H9 (cell line): ENCODE data around the gene PMAIP1. TPM values are rescaled to one million over a fixed set of nuclear protein-coding genes. Genes with fewer than 3 reads are reported as not detected.

Experiments used
- DNase-seq: peaks from one replicate; pipeline ENCODE4 v3.0.0-alpha.2; 2017
- H2AFZ ChIP-seq: one replicate; pipeline ENCODE4 v1.6.1; 2013; ENCODE audit warnings: mild to moderate bottlenecking, low read length, control low read depth, moderate library complexity
- H2AK5ac ChIP-seq: 2 replicates; pipeline ENCODE4 v1.6.1; 2013; ENCODE audit warnings: low read length, control low read depth, mixed read lengths; ENCODE audit not compliant: insufficient read length
- H2BK120ac ChIP-seq: one replicate; pipeline ENCODE4 v1.6.1; 2013; ENCODE audit warnings: low read depth, mild to moderate bottlenecking, low read length, control low read depth, inconsistent platforms; ENCODE audit not compliant: poor library complexity, severe bottlenecking
- H2BK12ac ChIP-seq: 2 replicates; pipeline ENCODE4 v1.6.1; 2013; ENCODE audit warnings: low read length, control low read depth, mixed read lengths, low read depth; ENCODE audit not compliant: insufficient read length
- H2BK15ac ChIP-seq: 2 replicates; pipeline ENCODE4 v1.6.1; 2013; ENCODE audit warnings: low read depth, low read length, control low read depth
- H2BK20ac ChIP-seq: one replicate; pipeline ENCODE4 v1.6.1; 2013; ENCODE audit warnings: low read depth, mild to moderate bottlenecking, low read length, control low read depth, inconsistent platforms; ENCODE audit not compliant: poor library complexity, severe bottlenecking
- H2BK5ac ChIP-seq: 2 replicates; pipeline ENCODE4 v1.6.1; 2013; ENCODE audit warnings: low read length, control low read depth, mixed read lengths; ENCODE audit not compliant: insufficient read length
- H3K14ac ChIP-seq: 2 replicates; pipeline ENCODE4 v1.6.1; 2013; ENCODE audit warnings: low read length, control low read depth; ENCODE audit not compliant: insufficient read depth
- H3K18ac ChIP-seq: 2 replicates; pipeline ENCODE4 v1.6.1; 2013; ENCODE audit warnings: low read depth, mild to moderate bottlenecking, mixed read lengths, low read length, control low read depth; ENCODE audit not compliant: insufficient read length
- H3K23ac ChIP-seq: 2 replicates; pipeline ENCODE4 v1.6.1; 2013; ENCODE audit warnings: low read length, control low read depth, mixed read lengths, low read depth; ENCODE audit not compliant: insufficient read length
- H3K23me2 ChIP-seq: 2 replicates; pipeline ENCODE4 v1.6.1; 2013; ENCODE audit warnings: low read depth, mild to moderate bottlenecking, mixed read lengths, low read length, control low read depth; ENCODE audit not compliant: insufficient read length, poor library complexity, severe bottlenecking
- H3K27ac ChIP-seq: 2 replicates; pipeline ENCODE4 v1.5.1; 2013; ENCODE audit warnings: low read length, control low read depth, mixed read lengths, low read depth; ENCODE audit not compliant: insufficient read length
- H3K27me3 ChIP-seq: 2 replicates; pipeline ENCODE4 v1.6.1; 2013; ENCODE audit warnings: low read length, control low read depth, inconsistent platforms; ENCODE audit not compliant: insufficient read depth
- H3K4ac ChIP-seq: 2 replicates; pipeline ENCODE4 v1.6.1; 2013; ENCODE audit warnings: low read depth, mild to moderate bottlenecking, control low read depth, inconsistent platforms, low read length, moderate library complexity
- H3K4me1 ChIP-seq: 2 replicates; pipeline ENCODE4 v1.6.1; 2013; ENCODE audit warnings: low read length, control low read depth, inconsistent platforms; ENCODE audit not compliant: insufficient read depth
- H3K4me2 ChIP-seq: 2 replicates; pipeline ENCODE4 v1.6.1; 2013; ENCODE audit warnings: low read length, control low read depth, mixed read lengths; ENCODE audit not compliant: insufficient read length, insufficient read depth
- H3K56ac ChIP-seq: 2 replicates; pipeline ENCODE4 v1.6.1; 2013; ENCODE audit warnings: low read depth, mild to moderate bottlenecking, mixed read lengths, low read length, control low read depth; ENCODE audit not compliant: insufficient read length
- H3K79me1 ChIP-seq: 2 replicates; pipeline ENCODE4 v1.6.1; 2013; ENCODE audit warnings: low read depth, mild to moderate bottlenecking, moderate library complexity, low read length, control low read depth, inconsistent platforms; ENCODE audit not compliant: insufficient read depth, poor library complexity, severe bottlenecking
- H3K79me2 ChIP-seq: 2 replicates; pipeline ENCODE4 v1.6.1; 2013; ENCODE audit warnings: low read length, control low read depth, inconsistent platforms; ENCODE audit not compliant: insufficient read depth
- H3K9ac ChIP-seq: 2 replicates; pipeline ENCODE4 v1.6.1; 2013; ENCODE audit warnings: low read length, control low read depth, mixed read lengths; ENCODE audit not compliant: insufficient read length; ENCODE audit errors: extremely low read depth
- H3K9me3 ChIP-seq: one replicate; pipeline ENCODE4 v1.6.1; 2013; ENCODE audit warnings: low read depth, low read length, inconsistent platforms; ENCODE audit not compliant: control insufficient read depth
- H3T11ph ChIP-seq: one replicate; pipeline ENCODE4 v1.6.1; 2013; ENCODE audit warnings: mild to moderate bottlenecking, low read length, control low read depth, inconsistent platforms
- H4K20me1 ChIP-seq: one replicate; pipeline ENCODE4 v1.6.1; 2013; ENCODE audit not compliant: control insufficient read depth, insufficient read length, insufficient read depth
- H4K5ac ChIP-seq: 2 replicates; pipeline ENCODE4 v1.6.1; 2013; ENCODE audit warnings: low read depth, mild to moderate bottlenecking, mixed read lengths, low read length, control low read depth; ENCODE audit not compliant: insufficient read length
- H4K8ac ChIP-seq: replicated peaks from 2 replicates; pipeline ENCODE4 v1.6.1; 2013; ENCODE audit warnings: low read length, control low read depth, mixed read lengths, low read depth; ENCODE audit not compliant: insufficient read length
- H4K91ac ChIP-seq: 2 replicates; pipeline ENCODE4 v1.6.1; 2013; ENCODE audit warnings: low read depth, mild to moderate bottlenecking, moderate library complexity, mixed read lengths, low read length, control low read depth; ENCODE audit not compliant: insufficient read length
- H3K27ac Mint-ChIP-seq, 3 experiments: 2 replicates in 2 of 3; 3 replicates in 1 of 3; pipeline ENCODE4 v1.8.0; 2020 to 2021; ENCODE audit warnings: mixed read lengths in 3 of 3, mild to moderate bottlenecking in 1 of 3, moderate library complexity in 1 of 3
- H3K27me3 Mint-ChIP-seq: 2 replicates; pipeline ENCODE4 v1.8.0; 2021; ENCODE audit warnings: low read depth, mild to moderate bottlenecking, moderate library complexity, mixed read lengths
- H3K36me3 Mint-ChIP-seq, 3 experiments: 2 replicates in 2 of 3; 3 replicates in 1 of 3; pipeline ENCODE4 v1.8.0; 2020 to 2021; ENCODE audit warnings: low read depth in 3 of 3, mixed read lengths in 3 of 3; ENCODE audit not compliant: insufficient read depth in 1 of 3
- H3K4me1 Mint-ChIP-seq, 2 experiments: 2 replicates each; pipeline ENCODE4 v1.8.0; 2020; ENCODE audit warnings: mixed read lengths in 2 of 2
- H3K4me3 Mint-ChIP-seq, 2 experiments: 2 replicates in 1 of 2; 3 replicates in 1 of 2; pipeline ENCODE4 v1.8.0; 2020 to 2021; ENCODE audit warnings: mild to moderate bottlenecking in 2 of 2, mixed read lengths in 2 of 2, moderate library complexity in 1 of 2
- H3K9me3 Mint-ChIP-seq, 2 experiments: 2 replicates in 1 of 2; 3 replicates in 1 of 2; pipeline ENCODE4 v1.8.0; 2020; ENCODE audit warnings: mild to moderate bottlenecking in 2 of 2, mixed read lengths in 2 of 2, moderate library complexity in 1 of 2
- CTCF ChIP-seq: fragments of 200-600 bp; sonication (generic); conservative IDR thresholded peaks from 3 replicates; pipeline ENCODE4 v1.8.0; 2021; ENCODE audit warnings: antibody characterized with exemption, mild to moderate bottlenecking
- WGBS: extraction: QIAGEN DNeasy Blood & Tissue Kit; methylation state at CpG from one replicate; pipeline ENCODE4 v1.1.7; 2013; ENCODE audit warnings: missing lambda C conversion rate, low lambda C conversion rate, mixed read lengths; ENCODE audit not compliant: insufficient read length; ENCODE audit errors: extremely low coverage; 5-methylcytosine and 5-hydroxymethylcytosine counted together
- total RNA-seq: library from RNA; stranded (reverse); gene quantifications from 2 replicates; pipeline ENCODE4 v1.2.1, GENCODE V29; 2021

The PMAIP1 gene
- total RNA-seq, 1 experiment from 2014 or later: 152 TPM

- H3K23ac ChIP-seq: no peak overlapping the region
- WGBS: no CpG with 5 or more reads among the region's 10 CpGs
- H2BK5ac ChIP-seq: no peak overlapping the region
- H3K79me2 ChIP-seq: no peaks in the 10 kb centered on the region
- no peak overlapping the region for H4K5ac ChIP-seq
- H3K4ac ChIP-seq: no peak overlapping the region
- H4K91ac ChIP-seq: no peak overlapping the region
- no peak overlapping the region for H2BK12ac ChIP-seq
- no peak overlapping the region for H2AFZ ChIP-seq
- no peak overlapping the region for H3K4me2 ChIP-seq
- no peaks in the 10 kb centered on the region for H3K23me2 ChIP-seq
- no peak overlapping the region for H2BK15ac ChIP-seq
- H3K14ac ChIP-seq: no peak overlapping the region
- Mint-ChIP-seq H3K4me3 (no peak overlapping the region), H3K27me3 (no peaks in the 10 kb centered on the region; the same call in 1 of the 2 replicates), H3K4me1 (peaks cover 35 to 38% of the 10 kb centered on the region in 2 experiments), H3K27ac (peak overlapping the region; percentile 72 to 91 (median 91)), H3K36me3 (no peaks in the 10 kb centered on the region), H3K9me3 (no peaks in the 10 kb centered on the region; a peak in 1 of 5 replicates)
- no peaks in the 10 kb centered on the region for H4K20me1 ChIP-seq
- H2BK120ac ChIP-seq: no peak overlapping the region
- H3K56ac ChIP-seq: no peak overlapping the region
- peak overlapping the region; percentile 35 for H3K27ac ChIP-seq
- no peak overlapping the region for H3K18ac ChIP-seq
- DNase-seq: peak; percentile 67
- H3K4me1 ChIP-seq: peaks cover 12% of the 10 kb centered on the region; the same call in 1 of the 2 replicates
- peak overlapping the region; percentile 60 for H2BK20ac ChIP-seq
- H2AK5ac ChIP-seq: no peak overlapping the region
- H3K9me3 ChIP-seq: no peaks in the 10 kb centered on the region
- H4K8ac ChIP-seq: no peak overlapping the region
- H3K79me1 ChIP-seq: no peaks in the 10 kb centered on the region
- TF ChIP-seq CTCF: no peak
- no peak overlapping the region for H3K9ac ChIP-seq
- no peak overlapping the region for H3T11ph ChIP-seq
- H3K27me3 ChIP-seq: no peaks in the 10 kb centered on the region
Measured at GRCh38 chr18:59871711-59872362, 28.0 kb upstream of the PMAIP1 start.
